Mesothelial cell of epicardium (in vitro differentiated cells): Measurements from ENCODE around the gene MYLK3. TPM values are rescaled to one million over a fixed set of nuclear protein-coding genes. Genes with fewer than 3 reads are reported as not detected.

Source experiments
- DNase-seq, 2 experiments: peaks; one replicate each; pipeline ENCODE4 v3.0.0; 2021; ENCODE audit warnings: low spot score in 2 of 2; ENCODE audit not compliant: unreplicated experiment in 2 of 2
- H3K27ac Mint-ChIP-seq: 2 replicates; pipeline ENCODE4 v1.8.0; 2021; ENCODE audit warnings: mixed read lengths
- H3K27me3 Mint-ChIP-seq: 2 replicates; pipeline ENCODE4 v1.8.0; 2021; ENCODE audit warnings: low read depth, mixed read lengths
- H3K36me3 Mint-ChIP-seq: 2 replicates; pipeline ENCODE4 v1.8.0; 2021; ENCODE audit warnings: mixed read lengths
- H3K4me1 Mint-ChIP-seq: 2 replicates; pipeline ENCODE4 v1.8.0; 2021; ENCODE audit warnings: mixed read lengths
- H3K4me3 Mint-ChIP-seq: 2 replicates; pipeline ENCODE4 v1.8.0; 2021; ENCODE audit warnings: mild to moderate bottlenecking, moderate library complexity, mixed read lengths
- H3K9me3 Mint-ChIP-seq: 2 replicates; pipeline ENCODE4 v1.8.0; 2021; ENCODE audit warnings: mixed read lengths
- CTCF ChIP-seq: fragments of 200-600 bp; sonication (generic); IDR thresholded peaks from one replicate; pipeline ENCODE4 v1.5.0; 2021; ENCODE audit warnings: antibody characterized with exemption; ENCODE audit not compliant: unreplicated experiment
- total RNA-seq: library from RNA; stranded (reverse); gene quantifications from 3 replicates; pipeline ENCODE4 v1.2.1, GENCODE V29; 2021

MYLK3 gene
- total RNA-seq, 1 donor from 2014 or later = 1.7 TPM

GRCh38 chr16:46720619-46721018 is 27.5 kb downstream of the MYLK3 start:
- TF ChIP-seq CTCF = no peak
- Mint-ChIP-seq H3K36me3 (peaks cover 6% of the 10 kb centered on the region), H3K4me1 (no peaks in the 10 kb centered on the region), H3K9me3 (peaks cover 10% of the 10 kb centered on the region), H3K27ac (no peak overlapping the region), H3K4me3 (no peak overlapping the region), H3K27me3 (no peaks in the 10 kb centered on the region)
- peak in 1 of 2 experiments; percentile 20 for DNase-seq

GRCh38 chr16:46719528-46719927 is 28.6 kb downstream of the MYLK3 start:
- H3K36me3 Mint-ChIP-seq = peaks cover under 1% of the 10 kb centered on the region
- H3K27me3 Mint-ChIP-seq = no peaks in the 10 kb centered on the region
- no peak overlapping the region for H3K27ac Mint-ChIP-seq
- H3K4me3 Mint-ChIP-seq = no peak overlapping the region
- no peak for DNase-seq
- no peaks in the 10 kb centered on the region for H3K4me1 Mint-ChIP-seq
- peaks cover 6% of the 10 kb centered on the region for H3K9me3 Mint-ChIP-seq
- TF ChIP-seq CTCF = no peak

- Mint-ChIP-seq H3K4me3 (no peak overlapping the region), H3K27ac (no peak overlapping the region), H3K4me1 (peaks cover 3% of the 10 kb centered on the region), H3K27me3 (no peaks in the 10 kb centered on the region), H3K36me3 (no peaks in the 10 kb centered on the region), H3K9me3 (peaks cover 4% of the 10 kb centered on the region)
- DNase-seq = peak in 1 of 2 experiments; percentile 28
- no peak for TF ChIP-seq CTCF
These were observed 29.9 kb downstream of the MYLK3 start for GRCh38 chr16:46718214-46718613.

- H3K36me3 Mint-ChIP-seq = no peaks in the 10 kb centered on the region
These were observed 30.5 kb downstream of the MYLK3 start for GRCh38 chr16:46717692-46718091.

GRCh38 chr16:46715769-46716305 is 32.3 kb downstream of the MYLK3 start:
- Mint-ChIP-seq H3K4me3 (no peak overlapping the region), H3K4me1 (peaks cover 5% of the 10 kb centered on the region), H3K9me3 (peaks cover 4% of the 10 kb centered on the region), H3K27ac (no peak overlapping the region), H3K36me3 (no peaks in the 10 kb centered on the region), H3K27me3 (no peaks in the 10 kb centered on the region)
- no peak for TF ChIP-seq CTCF
- no peak for DNase-seq

More at GRCh38 chr16:46717692-46718091, 30.5 kb downstream of the MYLK3 start:
- H3K27me3 Mint-ChIP-seq = no peaks in the 10 kb centered on the region
- H3K27ac Mint-ChIP-seq = no peak overlapping the region
- H3K4me3 Mint-ChIP-seq = no peak overlapping the region
- peak in 1 of 2 experiments; percentile 24 for DNase-seq
- H3K9me3 Mint-ChIP-seq = peaks cover 4% of the 10 kb centered on the region
- TF ChIP-seq CTCF = no peak
- peaks cover 5% of the 10 kb centered on the region for H3K4me1 Mint-ChIP-seq
